Astrocyte (in vitro differentiated cells and primary cell): ENCODE measurements around the gene ITPR2.

ENCODE experiments used
- CTCF ChIP-seq: IDR thresholded peaks from 2 replicates; pipeline ENCODE4 v1.5.1; 2011; ENCODE audit warnings: low read depth, mild to moderate bottlenecking, inconsistent platforms, low read length, moderate library complexity; ENCODE audit not compliant: insufficient read depth
- EZH2 ChIP-seq: IDR thresholded peaks from 2 replicates; pipeline ENCODE4 v1.6.1; 2012; ENCODE audit warnings: mild to moderate bottlenecking, low read length, inconsistent platforms; ENCODE audit not compliant: insufficient read depth

- no peak for TF ChIP-seq CTCF
- no peak for TF ChIP-seq EZH2
Observed at GRCh38 chr12:26845984-26846383, 13.0 kb upstream of the ITPR2 start.
